Measurements from ENCODE around the gene BRSK1. TPM values are rescaled to one million over a fixed set of nuclear protein-coding genes. Genes with fewer than 3 reads are reported as not detected.

Gene BRSK1
- polyA plus RNA-seq, 1 donor: 9.7 TPM

DNA sequence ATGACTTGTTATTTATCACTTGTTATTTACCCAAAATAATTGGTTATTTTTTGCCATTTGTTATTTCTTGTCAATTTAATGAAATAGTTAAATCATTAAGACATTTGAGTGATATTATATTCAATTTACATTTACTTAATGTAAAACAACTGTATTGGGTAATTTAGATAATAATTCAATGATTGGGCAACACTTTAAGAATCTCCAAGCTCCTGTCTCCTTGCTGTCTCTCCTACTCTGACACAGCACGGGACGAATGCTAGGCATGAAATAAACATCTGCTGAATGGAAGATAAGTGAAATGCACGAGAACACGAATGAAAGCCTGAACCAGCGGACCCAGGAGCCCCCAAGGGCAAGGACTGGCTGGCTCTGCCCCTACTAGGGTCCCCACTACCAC lies 19.3 kb upstream of the BRSK1 start:
- Histone ChIP-seq H3K27ac (ENCODE audit: low read length) (no peak overlapping the region), H3K9me3 (ENCODE audit: control insufficient read depth, low read depth, low read length) (no peaks in the 10 kb centered on the region), H3K36me3 (ENCODE audit: control insufficient read depth, insufficient read depth, low read length) (peaks cover 6% of the 10 kb centered on the region), H3K4me3 (ENCODE audit: low read length) (no peak overlapping the region), H3K27me3 (ENCODE audit: control insufficient read depth, insufficient read depth, low read length) (no peaks in the 10 kb centered on the region), H3K4me1 (ENCODE audit: control insufficient read depth, insufficient read depth, low read length) (peaks cover 6% of the 10 kb centered on the region)
- DNase-seq: no peak
- no CpG with 5 or more reads among the region's 5 CpGs for WGBS (ENCODE audit: insufficient coverage, low lambda C conversion rate)

DNA sequence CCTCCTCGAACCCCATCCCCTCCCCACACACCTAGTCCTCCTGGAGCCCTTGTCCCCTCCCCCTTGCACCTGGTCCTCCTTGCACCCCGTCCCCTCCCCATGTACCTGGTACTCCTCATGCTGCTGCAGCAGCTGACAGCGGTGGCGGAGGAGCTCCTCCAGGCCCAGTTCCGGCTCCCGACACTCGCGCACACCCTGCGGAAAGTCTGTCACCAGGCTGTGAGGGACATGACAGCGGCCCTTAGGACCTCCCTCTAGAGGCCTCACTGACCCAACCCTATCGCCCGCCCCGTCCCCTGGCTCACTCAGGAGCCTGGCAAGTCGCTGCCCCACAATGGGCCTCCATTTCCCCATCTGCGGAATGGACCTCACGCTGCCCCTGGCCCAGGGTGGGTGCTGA lies 18.6 kb upstream of the BRSK1 start:
- WGBS (ENCODE audit: insufficient coverage, low lambda C conversion rate): no CpG with 5 or more reads among the region's 16 CpGs
- no peaks in the 10 kb centered on the region for H3K27me3 ChIP-seq (ENCODE audit: control insufficient read depth, insufficient read depth, low read length)

DNA sequence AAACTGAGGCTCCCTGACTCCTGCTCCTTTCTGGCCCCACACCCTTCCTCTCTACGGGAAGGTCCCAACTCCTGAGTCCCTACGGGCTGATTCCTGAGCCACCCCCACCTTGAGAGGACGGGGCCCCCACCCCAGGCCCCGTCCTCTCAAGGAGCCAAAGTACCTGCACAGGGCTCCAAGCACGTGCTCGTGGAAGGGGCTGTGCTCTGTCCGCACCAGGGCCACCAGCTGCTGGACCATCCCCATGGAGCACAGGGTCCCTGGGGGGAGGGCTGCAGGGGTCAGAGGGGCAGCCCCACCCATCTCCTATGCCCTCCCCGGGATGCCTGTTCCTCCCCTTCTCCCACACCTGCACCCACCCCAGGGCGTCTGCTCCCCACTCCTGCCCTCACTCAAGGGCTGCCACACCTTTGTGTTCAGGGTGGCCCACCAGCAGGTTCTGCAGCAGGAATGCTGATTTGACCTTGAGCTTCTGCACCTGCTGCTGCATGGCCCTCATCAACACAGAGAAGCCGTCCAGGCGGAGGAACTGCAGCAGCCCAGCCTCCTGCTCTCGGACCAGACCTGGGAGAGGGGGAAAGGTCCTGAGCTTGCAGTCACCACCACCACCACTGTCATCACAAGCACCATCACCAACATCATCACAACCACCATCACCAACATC lies 17.9 kb upstream of the BRSK1 start:
- H3K36me3 ChIP-seq (ENCODE audit: control insufficient read depth, insufficient read depth, low read length): peaks cover 6% of the 10 kb centered on the region
- H3K4me3 ChIP-seq (ENCODE audit: low read length): no peak overlapping the region
- H3K27ac ChIP-seq (ENCODE audit: low read length): no peak overlapping the region
- H3K27me3 ChIP-seq (ENCODE audit: control insufficient read depth, insufficient read depth, low read length): no peaks in the 10 kb centered on the region
- WGBS (ENCODE audit: insufficient coverage, low lambda C conversion rate): no CpG with 5 or more reads among the region's 12 CpGs
- no peaks in the 10 kb centered on the region for H3K4me1 ChIP-seq (ENCODE audit: control insufficient read depth, insufficient read depth, low read length)
- no peaks in the 10 kb centered on the region for H3K9me3 ChIP-seq (ENCODE audit: control insufficient read depth, low read depth, low read length)
- DNase-seq: no peak

More for the DNA sequence above, 18.6 kb upstream of the BRSK1 start:
- H3K27ac ChIP-seq (ENCODE audit: low read length): no peak overlapping the region
- H3K4me1 ChIP-seq (ENCODE audit: control insufficient read depth, insufficient read depth, low read length): no peaks in the 10 kb centered on the region
- peaks cover 6% of the 10 kb centered on the region for H3K36me3 ChIP-seq (ENCODE audit: control insufficient read depth, insufficient read depth, low read length)
- no peak for DNase-seq
- no peak overlapping the region for H3K4me3 ChIP-seq (ENCODE audit: low read length)
- no peaks in the 10 kb centered on the region for H3K9me3 ChIP-seq (ENCODE audit: control insufficient read depth, low read depth, low read length)

DNA sequence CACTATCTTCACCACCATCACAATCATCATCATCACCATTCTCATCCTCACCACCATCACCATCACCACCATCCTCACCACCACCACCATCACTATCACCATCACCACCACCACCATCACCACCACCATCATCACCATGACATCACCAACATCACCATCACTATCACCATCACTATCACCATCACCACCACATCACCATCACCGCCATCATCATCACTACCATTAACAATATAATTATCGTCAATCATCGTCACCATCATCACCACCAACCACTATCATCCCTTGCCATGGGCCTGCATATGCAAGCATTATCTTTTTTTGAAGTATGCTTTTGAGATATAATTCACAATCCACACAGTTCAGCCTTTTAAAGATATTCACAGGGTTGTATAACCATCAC lies 17.4 kb upstream of the BRSK1 start:
- peaks cover 6% of the 10 kb centered on the region for H3K36me3 ChIP-seq (ENCODE audit: control insufficient read depth, insufficient read depth, low read length)

DNA sequence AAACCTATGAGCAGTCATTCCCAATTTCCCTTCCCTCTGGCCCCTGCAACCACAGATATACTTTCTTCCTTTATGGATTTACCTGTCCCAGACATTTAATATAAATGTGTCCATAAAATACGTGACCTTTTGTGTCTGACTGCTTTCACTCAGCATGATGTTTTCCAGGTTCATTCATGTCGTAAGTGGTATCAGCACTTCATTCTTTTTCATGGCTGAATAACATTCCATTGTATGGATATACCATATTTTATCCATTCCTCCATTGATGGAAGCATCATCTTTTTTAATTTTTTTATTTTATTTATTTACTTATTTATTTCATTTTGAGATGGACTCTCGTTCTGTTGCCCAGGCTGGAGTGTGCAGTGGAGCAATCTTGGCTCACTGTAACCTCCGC lies 17.0 kb upstream of the BRSK1 start:
- Histone ChIP-seq H3K4me1 (ENCODE audit: control insufficient read depth, insufficient read depth, low read length) (no peaks in the 10 kb centered on the region), H3K27me3 (ENCODE audit: control insufficient read depth, insufficient read depth, low read length) (no peaks in the 10 kb centered on the region), H3K9me3 (ENCODE audit: control insufficient read depth, low read depth, low read length) (no peaks in the 10 kb centered on the region), H3K27ac (ENCODE audit: low read length) (no peak overlapping the region), H3K4me3 (ENCODE audit: low read length) (no peak overlapping the region), H3K36me3 (ENCODE audit: control insufficient read depth, insufficient read depth, low read length) (peaks cover 6% of the 10 kb centered on the region)
- DNase-seq: no peak
- WGBS (ENCODE audit: insufficient coverage, low lambda C conversion rate): 100% methylated on average over 3 of the region's 4 CpGs

More for the DNA sequence above, 17.4 kb upstream of the BRSK1 start:
- H3K4me3 ChIP-seq (ENCODE audit: low read length): no peak overlapping the region
- no peak overlapping the region for H3K27ac ChIP-seq (ENCODE audit: low read length)
- H3K27me3 ChIP-seq (ENCODE audit: control insufficient read depth, insufficient read depth, low read length): no peaks in the 10 kb centered on the region
- H3K4me1 ChIP-seq (ENCODE audit: control insufficient read depth, insufficient read depth, low read length): no peaks in the 10 kb centered on the region
- H3K9me3 ChIP-seq (ENCODE audit: control insufficient read depth, low read depth, low read length): no peaks in the 10 kb centered on the region
- no peak for DNase-seq
- 100% methylated on average over 3 of the region's 3 CpGs for WGBS (ENCODE audit: insufficient coverage, low lambda C conversion rate)

DNA sequence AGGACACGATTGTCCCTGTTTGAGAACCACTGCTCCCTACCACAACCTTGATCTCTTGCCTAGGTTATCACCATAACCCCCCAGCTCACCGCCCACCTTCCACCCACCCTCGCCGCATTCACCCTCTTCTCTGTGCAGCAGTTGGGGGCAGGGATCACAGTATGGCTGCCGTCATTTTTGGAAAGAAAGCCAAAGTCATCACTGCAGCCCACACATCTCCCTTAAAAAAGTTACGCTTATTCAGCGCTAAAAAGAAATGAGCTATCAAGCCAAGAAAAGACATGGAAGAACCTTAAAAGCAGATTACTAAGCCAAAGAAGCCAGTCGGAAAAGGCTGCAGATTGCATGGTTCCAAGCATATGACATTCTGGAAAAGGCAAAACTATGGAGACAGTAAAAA lies 14.5 kb upstream of the BRSK1 start:
- peaks cover 21% of the 10 kb centered on the region for H3K36me3 ChIP-seq (ENCODE audit: control insufficient read depth, insufficient read depth, low read length)
- 83% methylated on average over 1 of the region's 8 CpGs for WGBS (ENCODE audit: insufficient coverage, low lambda C conversion rate)
- no peaks in the 10 kb centered on the region for H3K27me3 ChIP-seq (ENCODE audit: control insufficient read depth, insufficient read depth, low read length)

DNA sequence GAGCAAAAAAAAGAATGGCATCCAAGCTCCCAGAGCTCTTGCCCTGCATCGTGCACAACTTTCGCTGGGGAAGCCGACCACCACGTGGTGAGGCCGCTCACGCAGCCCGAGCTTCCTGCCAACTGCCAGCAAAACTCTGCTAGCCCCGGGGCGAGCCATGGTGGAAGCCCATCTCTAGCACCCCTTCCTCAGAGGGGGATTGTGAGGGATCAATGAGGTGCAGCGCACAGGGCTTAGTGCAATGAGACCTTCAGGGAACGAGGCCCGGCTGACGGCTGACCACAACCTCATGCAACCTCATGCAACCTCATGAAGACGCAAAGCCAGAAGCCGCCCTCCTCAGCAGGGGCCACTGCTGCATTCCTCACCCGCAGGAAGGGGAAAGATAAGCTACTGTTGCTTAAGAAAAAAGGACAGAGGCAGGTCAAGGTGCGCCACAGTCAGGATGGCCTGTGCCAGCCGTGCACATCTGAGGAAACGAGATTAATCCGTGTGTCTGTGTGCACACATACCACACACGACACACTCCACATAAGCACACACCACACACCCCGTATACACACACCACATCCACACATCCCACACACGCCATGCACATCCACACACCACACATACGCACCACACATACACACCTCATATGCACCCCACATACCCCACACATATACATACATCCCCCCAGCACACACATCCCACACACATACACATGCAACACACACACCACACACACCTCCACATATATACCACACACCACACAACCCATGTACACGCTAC lies 13.4 kb upstream of the BRSK1 start:
- no CpG with 5 or more reads among the region's 25 CpGs for WGBS (ENCODE audit: insufficient coverage, low lambda C conversion rate)
- no peaks in the 10 kb centered on the region for H3K9me3 ChIP-seq (ENCODE audit: control insufficient read depth, low read depth, low read length)
- no peak overlapping the region for H3K4me3 ChIP-seq (ENCODE audit: low read length)
- no peaks in the 10 kb centered on the region for H3K27me3 ChIP-seq (ENCODE audit: control insufficient read depth, insufficient read depth, low read length)
- H3K36me3 ChIP-seq (ENCODE audit: control insufficient read depth, insufficient read depth, low read length): peaks cover 24% of the 10 kb centered on the region
- no peak overlapping the region for H3K27ac ChIP-seq (ENCODE audit: low read length)
- H3K4me1 ChIP-seq (ENCODE audit: control insufficient read depth, insufficient read depth, low read length): no peaks in the 10 kb centered on the region
- DNase-seq: no peak

More for the DNA sequence above, 14.5 kb upstream of the BRSK1 start:
- Histone ChIP-seq H3K9me3 (ENCODE audit: control insufficient read depth, low read depth, low read length) (no peaks in the 10 kb centered on the region), H3K4me3 (ENCODE audit: low read length) (no peak overlapping the region), H3K4me1 (ENCODE audit: control insufficient read depth, insufficient read depth, low read length) (no peaks in the 10 kb centered on the region), H3K27ac (ENCODE audit: low read length) (no peak overlapping the region)
- DNase-seq: no peak

DNA sequence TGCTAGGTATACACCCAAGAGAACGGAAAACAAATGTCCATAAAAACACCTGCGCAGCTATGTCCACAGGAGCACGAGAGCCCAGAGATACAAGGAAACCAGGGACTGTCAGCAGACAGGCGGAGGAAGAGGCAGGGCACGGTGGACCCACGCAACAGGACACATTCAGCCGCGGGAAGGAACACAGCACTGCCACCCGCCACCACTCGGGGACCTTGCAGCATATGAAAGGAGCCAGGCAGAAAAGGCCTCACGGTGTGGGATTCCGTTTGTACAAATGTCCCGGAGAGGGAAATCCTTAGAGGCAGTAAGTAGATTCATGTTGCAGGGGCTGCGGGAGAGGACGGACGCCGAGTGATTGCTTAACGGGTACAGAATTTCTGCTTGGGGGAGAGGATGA lies 11.7 kb upstream of the BRSK1 start:
- no peak overlapping the region for H3K27ac ChIP-seq (ENCODE audit: low read length)
- H3K36me3 ChIP-seq (ENCODE audit: control insufficient read depth, insufficient read depth, low read length): peaks cover 34% of the 10 kb centered on the region
- no peak overlapping the region for H3K4me3 ChIP-seq (ENCODE audit: low read length)
- 100% methylated on average over 2 of the region's 18 CpGs for WGBS (ENCODE audit: insufficient coverage, low lambda C conversion rate)
- H3K4me1 ChIP-seq (ENCODE audit: control insufficient read depth, insufficient read depth, low read length): no peaks in the 10 kb centered on the region
- H3K27me3 ChIP-seq (ENCODE audit: control insufficient read depth, insufficient read depth, low read length): no peaks in the 10 kb centered on the region
- DNase-seq: no peak
- H3K9me3 ChIP-seq (ENCODE audit: control insufficient read depth, low read depth, low read length): no peaks in the 10 kb centered on the region

DNA sequence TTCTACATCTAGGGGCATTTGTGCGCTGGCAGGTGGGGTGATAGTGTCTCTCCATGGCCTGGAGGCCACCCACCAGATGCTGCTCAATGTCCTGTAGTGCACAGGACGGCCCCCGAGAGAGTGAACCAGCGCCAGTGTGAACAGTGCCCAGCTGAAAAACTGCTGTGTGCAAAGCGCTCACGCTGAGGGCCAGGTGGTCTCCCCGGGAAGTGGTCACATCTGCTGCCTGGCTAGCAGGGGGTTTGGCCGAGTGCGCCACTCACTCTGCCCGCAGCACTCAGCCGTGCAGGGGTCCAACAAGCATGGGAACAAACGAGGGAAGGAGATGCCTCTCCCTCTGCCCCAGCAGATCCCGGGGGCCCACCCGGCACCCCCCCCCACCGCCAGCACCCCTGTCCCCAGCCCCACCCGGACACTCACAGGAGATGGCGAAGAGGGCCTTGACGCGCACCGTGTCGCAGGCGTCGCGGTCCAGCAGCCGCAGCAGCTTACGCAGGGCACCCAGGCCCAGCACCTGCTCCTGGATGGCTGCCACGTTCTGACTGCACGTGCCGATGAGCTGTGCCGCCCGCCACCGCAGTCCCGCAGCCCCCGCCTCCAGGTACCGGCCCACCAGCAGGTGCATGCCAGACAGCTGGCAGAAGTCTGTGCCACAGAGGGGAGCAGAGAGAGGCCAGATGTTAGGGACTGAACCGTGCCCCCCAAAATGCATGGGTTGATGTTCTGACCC lies 9.7 kb upstream of the BRSK1 start:
- Histone ChIP-seq H3K27me3 (ENCODE audit: control insufficient read depth, insufficient read depth, low read length) (no peaks in the 10 kb centered on the region), H3K4me1 (ENCODE audit: control insufficient read depth, insufficient read depth, low read length) (peaks cover 4% of the 10 kb centered on the region), H3K4me3 (ENCODE audit: low read length) (no peak overlapping the region), H3K9me3 (ENCODE audit: control insufficient read depth, low read depth, low read length) (no peaks in the 10 kb centered on the region), H3K36me3 (ENCODE audit: control insufficient read depth, insufficient read depth, low read length) (peaks cover 39% of the 10 kb centered on the region), H3K27ac (ENCODE audit: low read length) (no peak overlapping the region)
- no CpG with 5 or more reads among the region's 36 CpGs for WGBS (ENCODE audit: insufficient coverage, low lambda C conversion rate)
- DNase-seq: no peak

DNA sequence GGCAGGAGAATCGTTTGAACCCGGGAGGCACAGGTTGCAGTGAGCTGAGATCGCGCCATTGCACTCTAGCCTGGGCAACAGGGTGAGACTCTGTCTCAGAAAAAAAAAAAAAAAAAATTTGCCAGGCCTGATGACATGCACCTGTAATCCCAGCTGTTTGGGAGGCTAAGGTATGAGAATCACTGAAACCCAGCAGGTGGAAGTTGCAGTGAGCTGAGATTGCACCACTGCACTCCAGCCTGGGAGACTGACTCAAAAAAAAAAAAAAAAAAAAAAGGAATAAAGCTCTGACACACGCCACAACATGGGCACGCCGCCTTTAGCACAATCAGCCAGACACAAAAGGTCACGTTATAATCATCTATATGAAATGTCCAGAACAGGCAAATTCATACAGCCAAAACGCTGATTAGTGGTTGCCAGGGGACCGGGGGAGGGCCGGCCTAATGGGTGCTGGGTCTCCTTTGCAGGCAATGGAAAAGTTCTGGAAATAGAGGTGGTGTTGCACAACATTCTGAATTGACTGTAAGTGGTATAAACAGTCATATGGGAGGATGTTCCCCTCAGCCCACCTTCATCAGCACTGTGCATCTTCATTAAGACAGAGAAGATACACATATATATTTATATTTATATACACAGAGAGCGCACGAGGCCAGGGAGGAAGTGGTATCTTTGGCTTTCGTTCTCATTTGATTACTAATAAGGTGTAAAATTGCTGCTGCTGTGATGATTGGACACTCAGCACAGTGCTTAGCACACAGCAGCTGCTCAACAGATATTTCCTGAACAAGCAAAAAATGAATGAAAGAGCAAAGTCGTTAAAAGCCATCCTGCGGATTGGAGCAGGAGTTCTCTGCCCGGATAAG lies 7.7 kb upstream of the BRSK1 start:
- no peaks in the 10 kb centered on the region for H3K9me3 ChIP-seq (ENCODE audit: control insufficient read depth, low read depth, low read length)
- no peak for DNase-seq
- no peaks in the 10 kb centered on the region for H3K27me3 ChIP-seq (ENCODE audit: control insufficient read depth, insufficient read depth, low read length)
- WGBS (ENCODE audit: insufficient coverage, low lambda C conversion rate): 83% methylated on average over 1 of the region's 17 CpGs
- peaks cover 12% of the 10 kb centered on the region for H3K4me1 ChIP-seq (ENCODE audit: control insufficient read depth, insufficient read depth, low read length)
- peaks cover 39% of the 10 kb centered on the region for H3K36me3 ChIP-seq (ENCODE audit: control insufficient read depth, insufficient read depth, low read length)
- H3K4me3 ChIP-seq (ENCODE audit: low read length): no peak overlapping the region
- no peak overlapping the region for H3K27ac ChIP-seq (ENCODE audit: low read length)
